ENCODE measurements around the gene MTG1. TPM values are rescaled to one million over a fixed set of nuclear protein-coding genes. Genes with fewer than 3 reads are reported as not detected.

MTG1 gene
- total and polyA plus RNA-seq, 10 of the 15 experiments (the other 5 are each of a cell fraction or from before 2014, with no cell fraction given), result 6.2 to 104 (median 62.5) TPM

DNA sequence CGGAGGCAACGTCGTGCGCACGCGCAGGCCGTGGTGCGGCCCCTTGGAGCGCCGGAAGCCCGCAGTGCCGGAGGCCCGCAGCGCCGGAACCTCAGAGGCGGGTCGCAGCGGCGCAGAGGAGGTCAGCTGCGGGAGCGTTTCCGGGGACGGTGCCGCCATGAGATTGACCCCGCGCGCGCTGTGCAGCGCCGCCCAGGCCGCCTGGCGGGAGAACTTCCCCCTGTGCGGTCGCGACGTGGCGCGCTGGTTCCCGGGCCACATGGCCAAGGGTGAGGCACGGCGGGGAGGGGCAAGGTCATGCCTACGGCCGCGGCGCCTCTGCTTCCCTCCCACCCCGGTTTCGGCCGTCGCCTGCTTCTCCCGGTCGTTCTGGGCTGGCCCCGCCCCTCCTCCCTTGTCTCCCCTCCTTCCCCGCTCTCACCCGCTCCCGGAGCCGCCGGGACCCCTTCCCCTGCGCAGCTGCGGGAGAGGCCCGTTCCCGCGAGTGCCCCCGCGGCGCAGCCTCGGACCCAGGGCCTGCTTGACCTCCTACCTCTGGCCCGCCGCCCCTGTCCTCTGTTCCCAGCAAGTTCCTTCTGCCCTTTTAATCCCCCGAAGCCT, at the start of gene MTG1 (continued):
- TF ChIP-seq, protein P1, sequence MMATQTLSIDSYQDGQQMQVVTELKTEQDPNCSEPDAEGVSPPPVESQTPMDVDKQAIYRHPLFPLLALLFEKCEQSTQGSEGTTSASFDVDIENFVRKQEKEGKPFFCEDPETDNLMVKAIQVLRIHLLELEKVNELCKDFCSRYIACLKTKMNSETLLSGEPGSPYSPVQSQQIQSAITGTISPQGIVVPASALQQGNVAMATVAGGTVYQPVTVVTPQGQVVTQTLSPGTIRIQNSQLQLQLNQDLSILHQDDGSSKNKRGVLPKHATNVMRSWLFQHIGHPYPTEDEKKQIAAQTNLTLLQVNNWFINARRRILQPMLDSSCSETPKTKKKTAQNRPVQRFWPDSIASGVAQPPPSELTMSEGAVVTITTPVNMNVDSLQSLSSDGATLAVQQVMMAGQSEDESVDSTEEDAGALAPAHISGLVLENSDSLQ (IDR thresholded peaks at IDR 0.05), result peak; percentile 45; the same call in 1 of the 2 replicates
- TF ChIP-seq, protein P2, sequence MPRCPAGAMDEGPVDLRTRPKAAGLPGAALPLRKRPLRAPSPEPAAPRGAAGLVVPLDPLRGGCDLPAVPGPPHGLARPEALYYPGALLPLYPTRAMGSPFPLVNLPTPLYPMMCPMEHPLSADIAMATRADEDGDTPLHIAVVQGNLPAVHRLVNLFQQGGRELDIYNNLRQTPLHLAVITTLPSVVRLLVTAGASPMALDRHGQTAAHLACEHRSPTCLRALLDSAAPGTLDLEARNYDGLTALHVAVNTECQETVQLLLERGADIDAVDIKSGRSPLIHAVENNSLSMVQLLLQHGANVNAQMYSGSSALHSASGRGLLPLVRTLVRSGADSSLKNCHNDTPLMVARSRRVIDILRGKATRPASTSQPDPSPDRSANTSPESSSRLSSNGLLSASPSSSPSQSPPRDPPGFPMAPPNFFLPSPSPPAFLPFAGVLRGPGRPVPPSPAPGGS (IDR thresholded peaks at IDR 0.05; ENCODE audit: borderline replicate concordance, insufficient read depth, low read depth, low read length, poor library complexity, severe bottlenecking), result peak; percentile 90
- TF ChIP-seq PAX5 (IDR thresholded peaks at IDR 0.05; ENCODE audit: borderline replicate concordance, low read depth, low read length) (no peak; the same call in 1 of the 2 replicates), RAD21 (IDR thresholded peaks at IDR 0.05; ENCODE audit: insufficient read depth, low read depth, low read length) (no peak), NFYB (IDR thresholded peaks at IDR 0.05; ENCODE audit: insufficient read depth, low read depth, low read length) (no peak), SRF (IDR thresholded peaks at IDR 0.05; ENCODE audit: low read depth in 2 of 2, low read length in 2 of 2) (peak; percentile 50 to 77; a peak in 2 of 4 replicates), ZBED1 (IDR thresholded peaks at IDR 0.05; ENCODE audit: borderline replicate concordance) (no peak; the same call in 1 of the 2 replicates), NFYA (IDR thresholded peaks at IDR 0.05; ENCODE audit: borderline replicate concordance, low read depth, low read length) (no peak), EP300 (IDR thresholded peaks at IDR 0.05; ENCODE audit: borderline replicate concordance in 1 of 2, control insufficient read depth in 1 of 2, low read depth in 2 of 2, low read length in 2 of 2) (peak; percentile 13 to 33; a peak in 1 of 4 replicates), SMC3 (IDR thresholded peaks at IDR 0.05; ENCODE audit: borderline replicate concordance, low read length) (no peak), IRF4 (IDR thresholded peaks at IDR 0.05; ENCODE audit: low read depth, low read length) (0 out of 2 replicates have a peak, but pooled peaks have one; percentile 7), ETV6 (conservative IDR thresholded peaks at IDR 0.05 in 1 of 2, IDR thresholded peaks at IDR 0.05 in 1 of 2; ENCODE audit: borderline replicate concordance in 1 of 2, low read depth in 1 of 2) (peak in 1 of 2 experiments; percentile 40; a peak in 1 of 4 replicates), BHLHE40 (IDR thresholded peaks at IDR 0.05; ENCODE audit: borderline replicate concordance in 1 of 2, low read depth in 2 of 2, low read length in 1 of 2) (peak; percentile 55 to 82), HCFC1 (IDR thresholded peaks at IDR 0.05; ENCODE audit: low read length) (peak; percentile 78), ESRRA (IDR thresholded peaks at IDR 0.05; ENCODE audit: low read length) (peak; percentile 70; the same call in 1 of the 2 replicates), RELA (IDR thresholded peaks at IDR 0.05; ENCODE audit: borderline replicate concordance, partially characterized antibody) (peak; percentile 79), ZNF384 (IDR thresholded peaks at IDR 0.05; ENCODE audit: borderline replicate concordance, low read depth, low read length) (no peak), ZNF207 (IDR thresholded peaks at IDR 0.05; ENCODE audit: borderline replicate concordance) (peak; percentile 83; the same call in 1 of the 2 replicates)
- TF ChIP-seq, protein P3, sequence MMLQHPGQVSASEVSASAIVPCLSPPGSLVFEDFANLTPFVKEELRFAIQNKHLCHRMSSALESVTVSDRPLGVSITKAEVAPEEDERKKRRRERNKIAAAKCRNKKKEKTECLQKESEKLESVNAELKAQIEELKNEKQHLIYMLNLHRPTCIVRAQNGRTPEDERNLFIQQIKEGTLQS (IDR thresholded peaks at IDR 0.05; ENCODE audit: borderline replicate concordance, extremely low read depth, low read depth, low read length), result peak; percentile 41; the same call in 1 of the 2 replicates
- TF ChIP-seq, protein P4, sequence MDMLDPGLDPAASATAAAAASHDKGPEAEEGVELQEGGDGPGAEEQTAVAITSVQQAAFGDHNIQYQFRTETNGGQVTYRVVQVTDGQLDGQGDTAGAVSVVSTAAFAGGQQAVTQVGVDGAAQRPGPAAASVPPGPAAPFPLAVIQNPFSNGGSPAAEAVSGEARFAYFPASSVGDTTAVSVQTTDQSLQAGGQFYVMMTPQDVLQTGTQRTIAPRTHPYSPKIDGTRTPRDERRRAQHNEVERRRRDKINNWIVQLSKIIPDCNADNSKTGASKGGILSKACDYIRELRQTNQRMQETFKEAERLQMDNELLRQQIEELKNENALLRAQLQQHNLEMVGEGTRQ (IDR thresholded peaks at IDR 0.05; ENCODE audit: borderline replicate concordance, low read depth, low read length), result no peak; the same call in 1 of the 2 replicates
- TF ChIP-seq, protein P5, sequence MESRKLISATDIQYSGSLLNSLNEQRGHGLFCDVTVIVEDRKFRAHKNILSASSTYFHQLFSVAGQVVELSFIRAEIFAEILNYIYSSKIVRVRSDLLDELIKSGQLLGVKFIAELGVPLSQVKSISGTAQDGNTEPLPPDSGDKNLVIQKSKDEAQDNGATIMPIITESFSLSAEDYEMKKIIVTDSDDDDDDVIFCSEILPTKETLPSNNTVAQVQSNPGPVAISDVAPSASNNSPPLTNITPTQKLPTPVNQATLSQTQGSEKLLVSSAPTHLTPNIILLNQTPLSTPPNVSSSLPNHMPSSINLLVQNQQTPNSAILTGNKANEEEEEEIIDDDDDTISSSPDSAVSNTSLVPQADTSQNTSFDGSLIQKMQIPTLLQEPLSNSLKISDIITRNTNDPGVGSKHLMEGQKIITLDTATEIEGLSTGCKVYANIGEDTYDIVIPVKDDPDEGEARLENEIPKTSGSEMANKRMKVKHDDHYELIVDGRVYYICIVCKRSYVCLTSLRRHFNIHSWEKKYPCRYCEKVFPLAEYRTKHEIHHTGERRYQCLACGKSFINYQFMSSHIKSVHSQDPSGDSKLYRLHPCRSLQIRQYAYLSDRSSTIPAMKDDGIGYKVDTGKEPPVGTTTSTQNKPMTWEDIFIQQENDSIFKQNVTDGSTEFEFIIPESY (IDR thresholded peaks at IDR 0.05), result no peak
- TF ChIP-seq, protein P6, sequence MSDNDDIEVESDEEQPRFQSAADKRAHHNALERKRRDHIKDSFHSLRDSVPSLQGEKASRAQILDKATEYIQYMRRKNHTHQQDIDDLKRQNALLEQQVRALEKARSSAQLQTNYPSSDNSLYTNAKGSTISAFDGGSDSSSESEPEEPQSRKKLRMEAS (IDR thresholded peaks at IDR 0.05; ENCODE audit: low read depth, low read length), result peak; percentile 93
